GM13976 (cell line): ENCODE data around the gene MYPOP.
"Not testable (repeated sequence)": the region's sequence is repeated elsewhere in the genome, so short reads cannot be mapped to it uniquely, and the experiment has no call there.

Source experiments
- DNase-seq: peaks from one replicate; pipeline ENCODE4 v3.0.0; 2012; ENCODE audit warnings: low spot score
- in situ Hi-C: fragments of 300-500 bp; cut with MboI; formaldehyde crosslinking; loops from one replicate; pipeline ENCODE4 v1.12.0; 2022; ENCODE audit warnings: low sequenced_read_pairs, mixed read lengths, inconsistent platforms; ENCODE audit not compliant: unreplicated experiment
- TF ChIP-seq, protein P1 (sequence below): IDR thresholded peaks from 2 replicates; pipeline ENCODE4 v1.5.1; 2012; ENCODE audit warnings: borderline replicate concordance, mild to moderate bottlenecking; ENCODE audit not compliant: insufficient read depth; ENCODE audit errors: extremely low read depth, missing control alignments, control extremely low read depth

Gene MYPOP

DNA sequence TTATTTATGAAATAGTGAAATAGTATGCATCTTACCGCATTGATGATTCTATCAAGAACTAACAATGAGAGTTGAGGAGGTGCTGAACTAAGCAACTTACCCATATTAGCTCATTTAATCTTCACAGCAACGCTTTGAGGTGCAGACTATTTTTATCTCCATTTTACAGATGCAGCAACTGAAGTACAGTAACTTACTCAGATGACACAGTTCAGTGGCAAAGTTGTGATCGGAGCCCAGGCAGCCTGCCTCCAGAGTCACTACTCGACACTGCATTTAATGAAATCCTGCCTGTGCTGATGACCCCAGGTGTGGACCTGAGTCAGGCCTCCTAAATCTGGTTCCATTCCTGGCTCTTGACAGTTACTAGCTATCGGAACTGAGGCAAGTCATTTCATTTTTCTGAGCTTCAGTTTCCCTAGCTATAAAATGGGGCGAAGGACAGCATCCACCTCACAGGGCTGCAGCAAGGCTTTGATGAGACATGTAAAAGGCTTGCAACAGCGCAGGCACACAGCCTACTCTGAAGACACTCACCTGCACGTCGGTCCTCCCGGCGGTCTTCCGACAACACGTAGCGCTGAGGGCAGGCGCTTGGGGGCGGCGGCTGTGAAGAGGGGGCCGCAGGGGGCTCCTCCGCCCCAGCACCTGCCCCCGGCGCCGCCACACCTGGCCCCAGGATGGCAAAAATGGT, 1.5 kb downstream of the MYPOP start:
- TF ChIP-seq, protein P1, sequence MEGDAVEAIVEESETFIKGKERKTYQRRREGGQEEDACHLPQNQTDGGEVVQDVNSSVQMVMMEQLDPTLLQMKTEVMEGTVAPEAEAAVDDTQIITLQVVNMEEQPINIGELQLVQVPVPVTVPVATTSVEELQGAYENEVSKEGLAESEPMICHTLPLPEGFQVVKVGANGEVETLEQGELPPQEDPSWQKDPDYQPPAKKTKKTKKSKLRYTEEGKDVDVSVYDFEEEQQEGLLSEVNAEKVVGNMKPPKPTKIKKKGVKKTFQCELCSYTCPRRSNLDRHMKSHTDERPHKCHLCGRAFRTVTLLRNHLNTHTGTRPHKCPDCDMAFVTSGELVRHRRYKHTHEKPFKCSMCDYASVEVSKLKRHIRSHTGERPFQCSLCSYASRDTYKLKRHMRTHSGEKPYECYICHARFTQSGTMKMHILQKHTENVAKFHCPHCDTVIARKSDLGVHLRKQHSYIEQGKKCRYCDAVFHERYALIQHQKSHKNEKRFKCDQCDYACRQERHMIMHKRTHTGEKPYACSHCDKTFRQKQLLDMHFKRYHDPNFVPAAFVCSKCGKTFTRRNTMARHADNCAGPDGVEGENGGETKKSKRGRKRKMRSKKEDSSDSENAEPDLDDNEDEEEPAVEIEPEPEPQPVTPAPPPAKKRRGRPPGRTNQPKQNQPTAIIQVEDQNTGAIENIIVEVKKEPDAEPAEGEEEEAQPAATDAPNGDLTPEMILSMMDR: no peak
- no peak for DNase-seq
- in situ Hi-C loops: no loop called here

DNA sequence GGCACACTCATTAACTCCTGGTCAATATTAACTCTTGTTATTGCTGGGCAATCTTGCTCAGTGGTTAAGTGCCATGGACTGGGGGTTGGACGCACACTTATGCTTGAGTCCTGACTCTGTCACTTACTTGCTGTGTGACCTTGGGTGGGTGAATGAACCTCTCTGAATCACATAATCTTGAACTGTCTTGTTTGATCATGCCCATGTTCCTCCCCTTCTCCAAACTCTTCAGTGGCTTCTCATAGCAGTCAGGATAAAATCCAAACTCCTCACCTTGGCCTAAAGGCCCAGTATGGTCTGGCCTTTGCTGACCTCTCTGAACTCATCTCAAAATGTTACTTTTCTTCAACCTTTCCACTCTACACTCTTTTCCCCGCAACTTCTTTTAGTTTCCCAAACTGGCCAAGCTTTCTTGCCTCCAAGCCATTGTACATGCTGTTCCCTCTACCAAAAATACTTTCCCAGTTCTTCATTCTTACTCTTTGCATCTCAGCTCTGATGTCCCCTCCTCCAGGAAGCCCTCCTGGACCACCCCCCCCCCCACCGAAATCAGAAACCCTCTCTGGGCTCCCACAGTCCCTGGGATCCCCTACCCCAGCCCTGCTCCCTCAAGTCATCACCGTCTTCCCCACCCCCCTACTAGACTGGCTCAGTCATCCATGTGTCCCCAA, 2.4 kb downstream of the MYPOP start:
- TF ChIP-seq, protein P1: no peak
- in situ Hi-C loops: no loop called here
- no peak for DNase-seq

DNA sequence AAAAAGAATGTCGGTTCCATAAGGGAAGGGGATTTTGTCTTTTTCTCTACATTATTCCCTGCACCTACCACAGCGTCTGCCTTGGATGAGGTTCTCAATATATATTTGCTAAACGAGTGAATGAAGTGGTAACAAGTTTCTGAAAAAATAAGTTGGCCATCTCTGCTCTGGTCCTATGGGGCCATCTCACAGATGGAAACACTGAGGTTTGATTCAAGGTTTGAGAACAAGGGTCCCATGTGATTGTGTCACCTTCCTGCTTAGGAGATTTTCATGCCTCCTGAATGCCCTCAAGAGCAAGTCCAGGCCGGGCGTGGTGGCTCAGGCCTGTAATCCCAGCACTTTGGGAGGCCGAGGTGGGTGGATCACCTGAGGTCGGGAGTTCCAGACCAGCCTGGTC, 3.2 kb downstream of the MYPOP start:
- in situ Hi-C loops: no loop called here
- TF ChIP-seq, protein P1: no peak
- no peak for DNase-seq

DNA sequence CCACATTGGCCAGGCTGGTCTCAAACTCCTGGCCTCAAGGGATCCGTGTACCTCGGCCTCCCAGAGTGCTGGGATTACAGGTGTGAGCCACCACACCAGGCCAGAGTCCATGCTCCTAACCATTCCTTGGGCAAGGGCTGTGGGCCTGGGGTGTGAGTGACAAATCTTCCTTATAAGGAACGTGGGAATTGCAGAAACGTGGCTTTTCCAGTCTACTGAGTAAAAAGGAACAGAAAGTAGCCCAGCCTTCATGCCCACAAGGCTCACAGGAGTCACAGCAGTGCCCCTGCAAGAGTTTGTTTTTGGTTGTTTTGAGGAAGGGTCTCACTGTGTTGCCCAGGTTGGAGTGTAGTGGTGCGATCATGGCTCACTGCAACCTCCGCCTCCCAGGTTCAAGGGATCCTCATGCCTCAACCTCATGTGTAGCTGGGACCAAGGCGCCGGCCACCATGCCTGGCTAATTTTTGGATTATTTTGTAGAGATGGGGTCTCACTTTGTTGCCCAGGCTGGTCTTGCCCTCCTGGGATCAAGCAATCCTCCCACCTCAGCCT, 5.1 kb downstream of the MYPOP start:
- DNase-seq: no peak

DNA sequence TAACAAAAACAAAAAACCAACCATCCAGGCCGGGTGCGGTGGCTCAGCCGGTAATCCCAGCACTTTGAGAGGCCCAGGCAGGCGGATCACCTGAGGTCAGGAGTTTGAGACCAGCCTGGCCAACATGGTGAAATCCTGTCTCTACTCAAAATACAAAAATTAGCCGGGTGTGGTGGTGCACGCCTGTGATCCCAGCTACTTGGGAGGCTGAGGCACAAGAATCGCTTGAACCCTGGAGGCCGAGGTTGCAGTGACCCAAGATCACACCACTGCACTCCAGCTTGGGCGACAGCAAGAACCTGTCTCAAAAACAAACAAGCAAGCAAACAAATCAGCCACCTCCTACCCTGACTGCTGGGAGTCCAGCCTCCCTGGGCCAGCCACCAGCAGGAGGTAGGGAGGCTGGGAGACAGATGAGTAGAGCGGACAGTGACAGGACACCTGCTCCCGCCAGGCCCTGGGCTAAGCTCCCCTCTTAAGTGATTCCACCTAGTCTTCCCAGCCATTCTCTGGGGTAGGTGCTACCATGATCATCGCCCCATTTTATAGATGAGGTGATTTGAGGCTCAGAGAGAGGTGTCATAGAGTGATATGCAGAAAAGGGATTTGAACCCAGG, 6.3 kb downstream of the MYPOP start:
- DNase-seq, in situ Hi-C loops: not testable (repeated sequence)

More for the DNA sequence above, 5.1 kb downstream of the MYPOP start:
- TF ChIP-seq, protein P1: no peak
- in situ Hi-C loops: no loop called here

DNA sequence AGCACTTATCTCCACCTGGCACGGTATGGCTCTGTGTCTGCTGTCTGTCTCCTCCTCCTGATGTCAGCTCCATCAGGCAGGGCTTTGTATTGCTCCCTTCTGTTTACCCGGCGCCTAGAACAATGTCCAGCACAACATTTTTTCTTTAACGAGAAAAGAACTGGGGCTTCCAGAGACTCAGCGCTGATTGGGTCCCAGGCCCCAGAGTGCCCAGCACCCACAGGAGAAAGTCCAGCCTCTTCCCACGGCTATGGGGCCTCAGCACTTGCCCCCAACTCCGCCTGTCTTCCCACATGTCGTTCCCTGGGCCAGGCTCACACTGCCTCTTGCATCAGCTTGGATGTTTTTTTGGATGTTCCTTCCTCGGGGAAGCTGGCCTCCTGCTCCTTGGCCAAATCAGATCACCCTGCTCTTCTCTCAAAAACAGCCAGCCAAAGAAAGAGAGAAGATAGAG, 6.9 kb downstream of the MYPOP start:
- DNase-seq: no peak
- in situ Hi-C loops: no loop called here
- TF ChIP-seq, protein P1: no peak

DNA sequence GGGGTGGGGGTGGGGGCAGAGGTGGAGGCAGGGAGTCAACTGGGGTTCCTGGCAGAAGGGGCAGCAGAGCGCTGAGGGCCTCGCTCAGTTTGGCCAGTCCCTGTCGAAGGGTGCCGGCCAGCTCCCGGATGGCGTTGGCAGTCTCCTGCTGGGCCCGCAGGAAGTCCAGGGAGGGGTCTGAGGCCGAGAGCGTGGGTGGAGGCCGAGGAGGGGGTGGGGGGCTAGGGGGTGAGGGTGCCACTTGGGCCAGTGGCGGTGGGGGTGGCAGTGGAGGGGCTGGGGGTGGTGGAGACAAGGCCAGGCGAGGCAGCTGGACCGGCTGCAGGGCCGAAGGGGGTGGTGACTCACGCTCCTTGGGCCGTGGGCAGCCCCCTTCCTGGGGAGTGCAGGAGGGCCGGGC, 11.5 kb downstream of the MYPOP start:
- TF ChIP-seq, protein P1: no peak
- in situ Hi-C loops: no loop called here
- no peak for DNase-seq
